Cardiac muscle cell (in vitro differentiated cells and primary cell): ENCODE results near the gene ZNF75A. TPM values are rescaled to one million over a fixed set of nuclear protein-coding genes. Genes with fewer than 3 reads are reported as not detected.

ENCODE experiments used
- DNase-seq, 2 donors: peaks; one replicate each; pipeline versions ENCODE4 v3.0.0 to v3.0.0-alpha.2; 2010 to 2017; ENCODE audit warnings: low read depth in 1 of 2, low spot score in 1 of 2
- H3K27ac ChIP-seq: fragments of 200-600 bp; sonication (generic); 2 replicates; pipeline ENCODE4 v1.5.1; 2016
- H3K27me3 ChIP-seq: fragments of 200-600 bp; sonication (generic); 2 replicates; pipeline ENCODE4 v1.6.0; 2016; ENCODE audit warnings: control low read depth
- H3K36me3 ChIP-seq: fragments of 200-600 bp; sonication (generic); 2 replicates; pipeline ENCODE4 v1.5.1; 2016; ENCODE audit warnings: control low read depth
- H3K4me1 ChIP-seq: fragments of 200-600 bp; sonication (generic); 2 replicates; pipeline ENCODE4 v1.8.1; 2017; ENCODE audit warnings: low read depth, mild to moderate bottlenecking, mixed run types
- H3K4me3 ChIP-seq: fragments of 200-600 bp; sonication (generic); 2 replicates; pipeline ENCODE4 v1.5.1; 2016; ENCODE audit warnings: mild to moderate bottlenecking
- H3K9me3 ChIP-seq: fragments of 200-600 bp; sonication (generic); 2 replicates; pipeline ENCODE4 v1.5.1; 2017; ENCODE audit warnings: low read depth, mild to moderate bottlenecking, control low read depth
- polyA plus RNA-seq: library from polyadenylated mRNA; unstranded; fragments of >200 nt; fragmentation: Nextera tagmentation; extraction: Ambion mirVana; gene quantifications from 2 replicates; pipeline ENCODE4 v1.2.1, GENCODE V29; 2016
- total RNA-seq: library from RNA; depleted of rRNA; stranded (reverse); fragments of >200 nt; gene quantifications from 2 replicates; pipeline ENCODE4 v1.2.3, GENCODE V29; 2016
- TF ChIP-seq, protein P1 (sequence below): IDR thresholded peaks from 2 replicates; pipeline ENCODE4 v1.5.1; 2012; ENCODE audit warnings: low read depth, mild to moderate bottlenecking, low read length

The ZNF75A gene
- total and polyA plus RNA-seq, 2 experiments from 2014 or later: 37.9 to 43.4 TPM

DNA sequence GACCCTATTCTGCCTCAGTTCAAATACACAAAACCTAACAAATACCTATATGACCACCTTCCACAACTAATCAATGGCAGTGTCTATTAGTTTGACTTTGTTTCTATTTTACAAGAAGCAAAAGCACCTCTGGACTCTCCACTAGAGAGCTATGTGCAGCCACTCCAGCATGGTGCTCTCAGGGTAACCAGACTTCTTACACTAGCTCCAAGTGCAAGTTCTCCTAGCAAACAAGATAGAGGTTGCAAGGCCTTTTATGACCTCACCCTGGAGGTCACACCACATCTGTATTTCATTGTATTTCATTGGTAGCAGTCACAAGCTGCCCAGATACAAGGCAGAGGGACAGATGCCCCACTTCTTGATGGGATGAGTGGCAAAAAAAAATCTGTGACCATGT lies 30.4 kb upstream of the ZNF75A start:
- no peak overlapping the region for H3K4me3 ChIP-seq
- peak overlapping the region; percentile 59 for H3K27ac ChIP-seq
- H3K36me3 ChIP-seq: no peaks in the 10 kb centered on the region
- H3K27me3 ChIP-seq: no peaks in the 10 kb centered on the region
- no peak for DNase-seq
- H3K4me1 ChIP-seq: no peaks in the 10 kb centered on the region
- H3K9me3 ChIP-seq: no peaks in the 10 kb centered on the region
- TF ChIP-seq, protein P1, sequence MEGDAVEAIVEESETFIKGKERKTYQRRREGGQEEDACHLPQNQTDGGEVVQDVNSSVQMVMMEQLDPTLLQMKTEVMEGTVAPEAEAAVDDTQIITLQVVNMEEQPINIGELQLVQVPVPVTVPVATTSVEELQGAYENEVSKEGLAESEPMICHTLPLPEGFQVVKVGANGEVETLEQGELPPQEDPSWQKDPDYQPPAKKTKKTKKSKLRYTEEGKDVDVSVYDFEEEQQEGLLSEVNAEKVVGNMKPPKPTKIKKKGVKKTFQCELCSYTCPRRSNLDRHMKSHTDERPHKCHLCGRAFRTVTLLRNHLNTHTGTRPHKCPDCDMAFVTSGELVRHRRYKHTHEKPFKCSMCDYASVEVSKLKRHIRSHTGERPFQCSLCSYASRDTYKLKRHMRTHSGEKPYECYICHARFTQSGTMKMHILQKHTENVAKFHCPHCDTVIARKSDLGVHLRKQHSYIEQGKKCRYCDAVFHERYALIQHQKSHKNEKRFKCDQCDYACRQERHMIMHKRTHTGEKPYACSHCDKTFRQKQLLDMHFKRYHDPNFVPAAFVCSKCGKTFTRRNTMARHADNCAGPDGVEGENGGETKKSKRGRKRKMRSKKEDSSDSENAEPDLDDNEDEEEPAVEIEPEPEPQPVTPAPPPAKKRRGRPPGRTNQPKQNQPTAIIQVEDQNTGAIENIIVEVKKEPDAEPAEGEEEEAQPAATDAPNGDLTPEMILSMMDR: no peak

GRCh38 chr16:3276679-3277078 lies 28.6 kb upstream of the ZNF75A start:
- DNase-seq: no peak
- Histone ChIP-seq H3K9me3 (no peaks in the 10 kb centered on the region), H3K27me3 (no peaks in the 10 kb centered on the region), H3K36me3 (no peaks in the 10 kb centered on the region), H3K4me3 (no peak overlapping the region), H3K27ac (no peak overlapping the region), H3K4me1 (no peaks in the 10 kb centered on the region)
- TF ChIP-seq, protein P1: no peak

- Histone ChIP-seq H3K9me3 (no peaks in the 10 kb centered on the region), H3K4me1 (peaks cover 10% of the 10 kb centered on the region), H3K4me3 (no peak overlapping the region), H3K27ac (peak overlapping the region; percentile 98), H3K27me3 (no peaks in the 10 kb centered on the region), H3K36me3 (no peaks in the 10 kb centered on the region)
- TF ChIP-seq, protein P1: no peak
- no peak for DNase-seq
Measured at GRCh38 chr16:3281222-3281820, 24.0 kb upstream of the ZNF75A start.

DNA sequence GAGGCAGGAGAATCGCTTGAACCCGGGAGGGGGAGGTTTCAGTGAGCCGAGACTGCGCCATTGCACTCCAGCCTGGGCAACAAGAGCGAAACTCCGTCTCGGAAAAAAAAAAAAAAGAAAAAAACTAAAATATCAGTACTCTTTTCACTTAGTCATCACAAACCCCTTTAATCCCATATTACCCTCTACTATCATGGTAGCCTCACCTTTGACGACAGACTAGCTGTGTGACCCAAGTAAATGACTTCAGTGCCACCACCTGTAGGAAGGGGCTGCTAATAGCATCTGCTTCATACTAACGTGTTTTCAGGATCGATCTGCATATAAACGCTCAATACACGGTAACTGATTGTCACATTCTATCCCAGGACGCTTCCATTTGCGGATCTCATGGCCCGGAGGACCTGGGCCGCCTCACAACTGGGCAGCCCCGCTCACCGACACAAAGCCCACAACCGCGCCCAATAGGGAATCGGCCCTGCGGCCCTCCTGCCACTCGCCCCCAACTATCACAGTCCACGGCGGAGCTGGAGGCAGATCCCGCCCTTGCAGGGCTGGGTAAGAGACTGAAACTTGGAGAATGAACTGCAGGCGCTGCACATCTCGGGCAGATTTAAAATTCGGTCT lies 23.1 kb upstream of the ZNF75A start:
- no peaks in the 10 kb centered on the region for H3K36me3 ChIP-seq
- TF ChIP-seq, protein P1: no peak
- H3K9me3 ChIP-seq: no peaks in the 10 kb centered on the region
- peaks cover 10% of the 10 kb centered on the region for H3K4me1 ChIP-seq
- peak overlapping the region; percentile 98 for H3K27ac ChIP-seq
- DNase-seq: peak; percentile 79 to 89
- peak overlapping the region; percentile 90 for H3K4me3 ChIP-seq
- H3K27me3 ChIP-seq: no peaks in the 10 kb centered on the region

GRCh38 chr16:3282730-3283542 lies 22.4 kb upstream of the ZNF75A start, which contains the start of gene ZNF263:
TSS of gene ZNF263 (plus strand) at chr16:3283491. CDS start at chr16:3283819, 328 bp downstream.
- peak within 1 kb of the TSS; percentile 90 for H3K4me3 ChIP-seq
- peak; percentile 96 to 99 for DNase-seq
- peak within 1 kb of the TSS; percentile 98 for H3K27ac ChIP-seq
- no peaks in the 10 kb centered on the region for H3K27me3 ChIP-seq
- TF ChIP-seq, protein P1: no peak
- peaks cover 10% of the 10 kb centered on the region for H3K4me1 ChIP-seq
- H3K9me3 ChIP-seq: no peaks in the 10 kb centered on the region
- H3K36me3 ChIP-seq: no peaks in the 10 kb centered on the region
